A549 treated with AZD9567 at 1 μM for 4 hours (cell line): ENCODE data around the gene INSM1. TPM values are rescaled to one million over a fixed set of nuclear protein-coding genes. Genes with fewer than 3 reads are reported as not detected.

ENCODE experiments used
- total RNA-seq: library from RNA; stranded (reverse); fragments of 200-300 nt; extraction: Qiagen RNA extraction; gene quantifications from 5 replicates; pipeline ENCODE4 v1.2.3, GENCODE V29; 2022; ENCODE audit not compliant: insufficient read depth

The INSM1 gene, protein sequence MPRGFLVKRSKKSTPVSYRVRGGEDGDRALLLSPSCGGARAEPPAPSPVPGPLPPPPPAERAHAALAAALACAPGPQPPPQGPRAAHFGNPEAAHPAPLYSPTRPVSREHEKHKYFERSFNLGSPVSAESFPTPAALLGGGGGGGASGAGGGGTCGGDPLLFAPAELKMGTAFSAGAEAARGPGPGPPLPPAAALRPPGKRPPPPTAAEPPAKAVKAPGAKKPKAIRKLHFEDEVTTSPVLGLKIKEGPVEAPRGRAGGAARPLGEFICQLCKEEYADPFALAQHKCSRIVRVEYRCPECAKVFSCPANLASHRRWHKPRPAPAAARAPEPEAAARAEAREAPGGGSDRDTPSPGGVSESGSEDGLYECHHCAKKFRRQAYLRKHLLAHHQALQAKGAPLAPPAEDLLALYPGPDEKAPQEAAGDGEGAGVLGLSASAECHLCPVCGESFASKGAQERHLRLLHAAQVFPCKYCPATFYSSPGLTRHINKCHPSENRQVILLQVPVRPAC
- not detected in 5 replicates for total RNA-seq

DNA sequence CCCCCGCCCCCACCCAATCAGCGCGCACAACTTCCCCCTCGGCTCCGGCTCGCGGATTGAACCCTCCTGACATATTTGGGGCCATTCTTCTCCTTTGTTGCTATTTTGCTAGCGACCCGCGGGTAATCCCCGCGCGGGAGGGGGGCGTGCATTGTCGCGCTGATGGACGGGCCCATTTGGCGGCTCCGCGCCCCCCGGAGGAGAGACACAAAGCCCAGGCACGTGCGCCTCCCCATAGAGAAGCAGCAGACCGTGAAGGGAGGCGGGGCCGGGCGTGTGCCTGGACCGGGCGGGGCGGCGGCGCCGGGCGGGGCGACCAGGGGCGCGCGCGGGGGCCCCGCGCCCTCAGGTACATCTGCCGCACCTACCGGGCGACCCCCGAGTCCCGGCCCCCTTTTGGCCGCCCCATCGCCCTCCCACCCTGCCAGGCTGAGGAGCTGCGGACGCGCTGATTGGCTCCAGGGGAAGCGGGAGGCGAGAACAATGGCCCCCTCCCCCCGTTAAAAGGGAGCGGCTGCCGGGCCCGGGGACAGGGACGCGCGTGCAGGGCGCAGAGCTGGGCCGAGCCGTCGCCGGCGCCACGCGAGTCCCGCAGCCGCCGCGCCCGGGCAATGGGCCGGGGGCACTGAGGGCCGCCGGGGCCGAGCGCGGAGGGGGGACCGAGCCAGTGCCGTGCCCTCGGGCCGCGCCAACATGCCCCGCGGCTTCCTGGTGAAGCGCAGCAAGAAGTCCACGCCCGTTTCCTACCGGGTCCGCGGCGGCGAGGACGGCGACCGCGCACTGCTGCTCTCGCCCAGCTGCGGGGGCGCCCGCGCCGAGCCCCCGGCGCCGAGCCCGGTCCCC lies at the start of gene INSM1:
TSS of gene INSM1 (plus strand) at position 530 of the 843 bp plus-strand sequence. CDS start at position 694, 164 bp downstream.

